ENCODE data around the gene EEF2K.
"Not testable (repeated sequence)": the region's sequence is repeated elsewhere in the genome, so short reads cannot be mapped to it uniquely, and the experiment has no call there.

EEF2K gene

GRCh38 chr16:22293137-22294106 lies 87.3 kb downstream of the EEF2K start:
- DNase-seq (ENCODE audit: low read depth in 2 of 2, low spot score in 1 of 2): no peak

- DNase-seq (ENCODE audit: low read depth in 2 of 2, low spot score in 1 of 2): no peak
Measured at GRCh38 chr16:22296225-22297113, 90.4 kb downstream of the EEF2K start.

- DNase-seq (ENCODE audit: low read depth in 2 of 2, low spot score in 1 of 2): peak; percentile 98 to 99
Measured at GRCh38 chr16:22297114-22297870, 91.2 kb downstream of the EEF2K start, which contains the start of gene POLR3E. Gene POLR3E, plus strand, starts transcription at chr16:22297409. Its CDS starts 5,560 bp downstream, at chr16:22302969.

- DNase-seq (ENCODE audit: low read depth in 2 of 2, low spot score in 1 of 2): peak; percentile 34 to 45
Measured at GRCh38 chr16:22297871-22298733, 92.0 kb downstream of the EEF2K start.

- no peak for DNase-seq (ENCODE audit: low read depth in 2 of 2, low spot score in 1 of 2)
Measured at GRCh38 chr16:22299036-22299435, 93.0 kb downstream of the EEF2K start.

GRCh38 chr16:22300427-22301071 lies 94.5 kb downstream of the EEF2K start:
- DNase-seq (ENCODE audit: low read depth in 2 of 2, low spot score in 1 of 2): no peak

GRCh38 chr16:22301423-22301822 lies 95.3 kb downstream of the EEF2K start:
- DNase-seq (ENCODE audit: low read depth in 2 of 2, low spot score in 1 of 2): not testable (repeated sequence)

GRCh38 chr16:22302776-22303363 lies 96.8 kb downstream of the EEF2K start:
- DNase-seq (ENCODE audit: low read depth in 2 of 2, low spot score in 1 of 2): no peak

GRCh38 chr16:22304411-22304810 lies 98.3 kb downstream of the EEF2K start:
- DNase-seq (ENCODE audit: low read depth in 2 of 2, low spot score in 1 of 2): no peak

GRCh38 chr16:22306788-22307187 lies 100.7 kb downstream of the EEF2K start:
- DNase-seq (ENCODE audit: low read depth in 2 of 2, low spot score in 1 of 2): no peak

- DNase-seq (ENCODE audit: low read depth in 2 of 2, low spot score in 1 of 2): no peak
Measured at GRCh38 chr16:22307838-22308237, 101.8 kb downstream of the EEF2K start.

GRCh38 chr16:22308824-22309520 lies 102.9 kb downstream of the EEF2K start:
- no peak for DNase-seq (ENCODE audit: low read depth in 2 of 2, low spot score in 1 of 2)

GRCh38 chr16:22311520-22311919 lies 105.4 kb downstream of the EEF2K start:
- DNase-seq (ENCODE audit: low read depth in 2 of 2, low spot score in 1 of 2): no peak

- DNase-seq (ENCODE audit: low read depth in 2 of 2, low spot score in 1 of 2): no peak
Measured at GRCh38 chr16:22312897-22313781, 107.1 kb downstream of the EEF2K start.

GRCh38 chr16:22313876-22314470 lies 107.9 kb downstream of the EEF2K start:
- DNase-seq (ENCODE audit: low read depth in 2 of 2, low spot score in 1 of 2): no peak

- DNase-seq (ENCODE audit: low read depth in 2 of 2, low spot score in 1 of 2): no peak
Measured at GRCh38 chr16:22314661-22315626, 108.9 kb downstream of the EEF2K start.

Measured in stimulated activated CD8-positive, alpha-beta memory T cell treated with anti-CD3 and anti-CD28 coated beads, Interleukin-4, amount 100 ng/mL, for 4 hours (primary cell).